NCI-H2107 treated with DMSO at 0.1 percent for 48 hours (cell line): Measurements from ENCODE around the gene PSIP1.
"Not testable (repeated sequence)": the region's sequence is repeated elsewhere in the genome, so short reads cannot be mapped to it uniquely, and the experiment has no call there.

Source experiments
- DNase-seq: peaks from one replicate; lab custom pipeline; 2025; ENCODE audit not compliant: unreplicated experiment; lab: John Stamatoyannopoulos, UW

The PSIP1 gene

DNA sequence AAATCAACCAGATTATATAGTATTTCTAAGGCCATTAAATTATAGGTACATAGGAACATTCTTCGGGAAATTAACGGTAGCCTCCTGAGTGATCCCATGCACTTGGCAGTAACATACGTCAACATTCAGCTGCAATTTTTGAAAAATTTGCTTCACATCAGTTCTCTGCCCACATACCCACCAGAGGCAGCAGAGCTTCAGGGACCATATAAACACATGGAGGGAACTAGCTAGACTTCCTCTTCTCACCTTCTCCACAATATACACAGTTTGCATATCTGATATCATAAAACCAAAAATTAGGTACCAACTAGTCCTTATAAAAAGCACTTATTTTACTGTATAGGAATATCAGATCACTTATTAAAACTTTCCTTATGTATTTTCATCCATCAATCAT, 4.8 kb downstream of the PSIP1 start:
- no peak for DNase-seq

GRCh38 chr9:15501803-15502202, 9.0 kb downstream of the PSIP1 start:
- no peak for DNase-seq

- no peak for DNase-seq
Measured at GRCh38 chr9:15501179-15501578, 9.6 kb downstream of the PSIP1 start.

DNA sequence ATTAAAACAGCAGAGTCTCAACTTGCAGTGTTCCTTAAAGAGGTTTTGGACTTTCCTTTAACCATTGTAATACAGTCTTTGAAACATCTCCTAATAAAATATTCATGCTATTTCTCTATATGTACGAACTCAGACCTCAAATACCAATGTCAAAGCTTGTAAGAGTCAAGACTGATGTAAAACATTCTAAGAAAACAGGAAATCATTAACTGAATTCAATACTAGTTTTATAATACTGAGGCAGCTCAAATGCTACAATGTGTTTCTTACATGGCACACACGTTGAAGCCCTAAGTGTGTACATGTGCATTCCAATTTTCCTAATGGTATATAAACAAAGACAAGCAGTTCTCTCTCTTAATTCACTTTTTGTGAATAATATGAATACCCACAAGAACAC, 11.6 kb downstream of the PSIP1 start:
- DNase-seq = no peak

DNA sequence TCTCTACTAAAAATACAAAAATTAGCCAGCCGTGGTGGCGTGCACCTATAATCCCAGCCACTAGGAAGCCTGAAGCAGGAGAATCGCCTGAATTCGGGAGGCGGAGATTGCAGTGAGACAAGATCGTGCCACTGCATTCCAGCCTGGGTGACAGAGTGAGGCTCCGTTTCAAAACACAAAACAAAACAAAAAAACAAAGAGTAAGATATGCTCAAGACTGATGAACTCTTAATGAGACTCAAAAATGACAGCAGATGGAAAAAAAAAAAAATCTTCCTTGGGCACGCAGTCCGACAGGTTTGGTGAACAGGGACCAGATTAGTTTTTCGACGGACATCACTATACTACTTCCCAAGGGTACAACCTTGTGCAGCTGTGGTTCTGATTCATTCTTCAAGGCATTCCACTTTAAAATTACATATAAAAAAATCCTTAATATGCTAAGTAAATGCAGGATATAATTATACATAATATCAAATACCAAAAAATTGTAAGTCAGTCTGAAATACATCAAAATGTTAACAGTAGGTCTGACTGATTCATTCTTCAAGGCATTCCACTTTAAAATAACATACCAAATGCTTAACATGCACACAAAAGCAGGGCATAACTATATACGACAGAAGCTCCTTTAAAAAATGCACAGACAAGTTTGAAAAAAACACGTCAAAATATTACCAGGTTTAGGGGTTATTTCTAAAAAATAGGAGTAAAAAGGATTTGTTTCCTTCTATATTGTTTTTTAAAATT, 12.3 kb downstream of the PSIP1 start:
- DNase-seq = no peak

GRCh38 chr9:15492485-15493150, 18.2 kb downstream of the PSIP1 start:
- no peak for DNase-seq

DNA sequence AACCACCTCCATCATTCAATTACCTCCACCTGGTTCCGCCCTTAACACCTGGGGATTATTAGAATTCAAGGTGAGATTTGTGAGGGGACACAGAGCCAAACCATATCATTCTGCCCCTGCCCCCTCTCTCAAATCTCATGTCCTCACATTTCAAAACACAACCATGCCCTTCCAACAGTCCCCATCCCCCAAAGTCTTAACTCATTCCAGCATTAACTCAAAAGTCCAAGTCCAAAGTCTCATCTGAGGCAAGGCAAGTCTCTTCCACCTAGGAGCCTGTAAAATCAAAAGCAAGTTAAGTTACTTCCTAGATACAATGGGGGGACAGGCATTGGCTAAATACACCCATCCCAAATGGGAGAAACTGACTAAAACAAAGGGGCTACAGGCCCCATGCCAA, 18.8 kb downstream of the PSIP1 start:
- no peak for DNase-seq

GRCh38 chr9:15485836-15486666, 24.7 kb downstream of the PSIP1 start:
- no peak for DNase-seq

DNA sequence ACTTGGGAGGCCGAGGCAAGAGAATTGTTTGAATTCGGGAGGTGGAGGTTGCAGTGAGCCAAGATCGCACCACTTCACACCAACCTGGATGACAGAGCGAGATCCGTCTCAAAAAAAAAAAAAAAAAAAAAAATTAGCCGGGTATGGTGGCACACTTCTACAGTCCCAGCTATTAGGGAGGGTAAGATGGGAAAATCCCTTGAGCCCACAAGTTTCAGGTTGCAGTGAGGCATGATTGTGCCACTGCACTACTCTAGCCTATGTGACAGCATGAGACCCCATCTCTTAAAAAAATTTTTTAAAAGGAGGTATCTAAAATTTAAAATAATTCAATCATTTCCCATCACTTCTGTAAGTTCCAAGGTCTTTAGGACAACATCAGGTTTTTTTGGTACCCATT, 26.0 kb downstream of the PSIP1 start:
- no peak for DNase-seq

GRCh38 chr9:15482146-15482545, 28.6 kb downstream of the PSIP1 start:
- DNase-seq = no peak

DNA sequence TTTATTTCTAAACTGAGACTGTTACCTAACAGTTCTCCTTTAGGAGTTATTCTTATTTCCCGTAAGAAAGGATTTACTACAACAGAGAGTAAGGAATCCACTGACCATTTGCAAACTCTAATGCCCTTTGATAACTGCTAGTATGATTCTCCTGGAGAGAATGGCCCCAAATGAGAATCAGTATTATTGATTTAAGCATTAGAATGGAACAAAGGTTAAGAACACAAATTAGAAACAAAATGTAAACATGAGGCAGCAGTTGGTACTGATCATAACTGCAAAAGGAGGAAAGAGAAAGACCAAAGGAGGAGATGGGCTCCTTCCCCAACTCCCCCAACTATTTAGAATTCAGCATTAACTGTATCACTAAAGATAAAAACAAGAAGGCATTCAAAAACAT, 30.7 kb downstream of the PSIP1 start:
- no peak for DNase-seq

DNA sequence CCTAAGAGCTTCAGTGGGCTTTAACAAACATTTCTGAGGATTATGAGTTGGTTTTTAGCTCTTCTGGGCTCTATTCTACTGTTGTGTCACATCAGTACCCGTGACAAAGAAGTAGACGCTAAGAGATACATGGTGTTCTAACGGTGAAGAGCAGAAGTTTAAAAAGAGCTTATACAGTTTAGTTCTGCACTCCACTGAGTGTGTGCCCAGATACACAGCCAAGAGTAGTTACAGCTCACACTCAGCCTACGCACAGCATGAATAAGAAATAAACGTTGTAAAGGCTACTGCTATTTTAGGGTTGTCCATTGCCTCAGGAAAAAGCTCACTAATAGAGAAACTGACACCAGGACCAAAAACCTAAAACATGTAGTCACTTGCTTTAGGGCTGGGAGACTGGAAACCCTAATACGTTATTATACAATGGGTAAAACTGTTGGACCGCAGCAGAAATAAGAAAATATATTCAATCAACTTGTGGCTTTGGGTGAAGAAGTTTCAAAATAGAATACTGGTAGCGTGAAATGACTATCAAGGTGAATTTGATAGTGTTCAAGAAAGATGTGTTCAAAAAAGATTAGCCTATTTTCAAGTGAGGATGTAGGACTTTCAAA, 34.7 kb downstream of the PSIP1 start:
- no peak for DNase-seq

- no peak for DNase-seq
Measured at GRCh38 chr9:15469862-15470261, 40.9 kb downstream of the PSIP1 start.

DNA sequence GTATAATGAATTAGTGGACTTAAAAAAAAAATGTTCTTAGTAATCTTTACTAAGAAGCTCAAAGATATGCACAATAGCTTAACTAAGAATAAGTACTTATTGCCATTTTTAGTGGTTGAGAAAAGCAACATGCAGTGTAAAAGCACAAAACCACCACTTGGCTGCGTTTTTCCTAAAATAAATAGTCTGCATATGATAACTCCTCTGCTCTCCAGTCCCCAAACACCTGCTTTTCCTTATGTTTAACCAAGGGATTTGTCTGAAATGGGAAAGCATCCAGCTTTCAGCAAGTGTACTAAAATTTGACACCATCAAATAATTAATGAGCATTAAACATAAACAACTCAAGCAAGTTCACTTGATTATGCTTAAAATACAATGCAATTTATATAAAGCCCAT, 41.4 kb downstream of the PSIP1 start:
- DNase-seq = peak; percentile 29

DNA sequence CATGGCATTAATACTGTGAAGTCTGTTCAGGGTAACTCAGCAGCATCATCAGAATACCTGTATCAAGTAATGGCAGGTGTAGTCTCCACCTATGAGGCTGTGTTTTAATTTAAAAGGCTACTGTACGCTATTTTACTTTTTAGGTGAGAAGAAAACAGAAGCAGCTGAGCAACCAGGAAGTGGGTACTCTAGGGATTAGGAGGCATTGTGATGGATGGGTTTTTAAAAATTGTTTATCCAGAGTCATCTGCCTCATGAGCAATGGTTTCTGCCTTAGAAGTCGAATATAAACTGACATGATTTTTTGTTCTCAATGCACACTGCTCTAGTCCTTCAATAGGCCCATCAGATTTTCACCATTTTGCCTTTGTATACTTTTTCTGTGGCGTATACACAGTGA, 42.6 kb downstream of the PSIP1 start:
- peak; percentile 32 for DNase-seq

DNA sequence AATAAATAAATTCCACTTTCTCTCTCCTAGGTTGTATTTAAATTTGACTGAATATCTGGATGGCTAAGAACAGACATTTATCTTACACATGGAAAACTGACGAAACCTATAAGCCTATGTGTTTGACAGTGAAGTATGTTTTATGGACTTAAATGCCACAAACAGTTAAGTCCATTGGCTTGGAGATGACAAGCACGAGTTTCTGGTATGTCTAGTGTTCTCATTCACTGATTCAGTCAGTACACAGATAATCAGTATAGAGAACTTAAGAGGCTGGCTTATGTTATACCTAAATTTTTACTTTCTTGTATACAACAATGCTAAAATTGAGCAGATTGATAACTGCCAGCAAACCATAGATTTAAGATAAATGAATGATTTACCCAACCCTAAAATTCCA, 49.2 kb downstream of the PSIP1 start:
- no peak for DNase-seq

DNA sequence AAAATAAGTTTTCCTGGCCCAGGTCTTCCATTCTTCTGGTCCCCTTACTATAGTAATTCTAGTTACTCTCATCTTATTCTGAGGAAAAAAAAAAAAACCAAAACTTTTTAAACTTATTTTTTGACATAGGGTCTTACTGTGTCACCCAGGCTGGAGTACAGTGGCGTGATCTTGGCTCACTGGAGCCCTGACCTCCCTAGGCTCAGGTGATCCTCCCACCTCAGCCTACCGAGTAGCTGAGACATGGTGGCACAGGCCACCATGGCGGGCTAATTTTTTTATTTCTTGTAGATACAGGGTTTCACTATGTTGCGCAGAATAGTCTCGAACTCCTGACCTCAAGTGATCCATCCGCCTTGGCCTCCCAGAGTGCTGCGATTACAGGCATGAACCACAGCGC, 49.7 kb downstream of the PSIP1 start:
- DNase-seq = no peak

DNA sequence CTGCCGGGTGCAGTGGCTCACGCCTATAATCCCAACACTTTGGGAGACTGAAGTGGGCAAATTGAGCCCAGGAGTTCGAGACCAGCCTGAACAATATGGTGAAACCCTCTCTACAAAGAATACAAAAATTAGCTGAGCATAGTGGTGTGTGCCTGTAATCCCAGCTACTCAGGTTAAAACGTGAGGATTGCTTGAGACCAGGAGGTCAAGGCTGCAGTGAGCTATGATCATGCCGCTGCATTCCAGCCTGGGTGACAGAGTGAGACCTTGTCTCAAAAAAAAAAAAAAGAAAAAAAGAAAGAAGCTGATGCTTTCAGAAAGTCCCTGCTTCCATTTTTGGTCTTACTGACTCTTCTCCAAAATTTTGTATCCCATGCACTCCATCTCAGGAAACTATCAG, 56.8 kb downstream of the PSIP1 start:
- no peak for DNase-seq

GRCh38 chr9:15444141-15444540, 66.6 kb downstream of the PSIP1 start:
- no peak for DNase-seq

GRCh38 chr9:15442264-15442663, 68.5 kb downstream of the PSIP1 start:
- DNase-seq = not testable (repeated sequence)

DNA sequence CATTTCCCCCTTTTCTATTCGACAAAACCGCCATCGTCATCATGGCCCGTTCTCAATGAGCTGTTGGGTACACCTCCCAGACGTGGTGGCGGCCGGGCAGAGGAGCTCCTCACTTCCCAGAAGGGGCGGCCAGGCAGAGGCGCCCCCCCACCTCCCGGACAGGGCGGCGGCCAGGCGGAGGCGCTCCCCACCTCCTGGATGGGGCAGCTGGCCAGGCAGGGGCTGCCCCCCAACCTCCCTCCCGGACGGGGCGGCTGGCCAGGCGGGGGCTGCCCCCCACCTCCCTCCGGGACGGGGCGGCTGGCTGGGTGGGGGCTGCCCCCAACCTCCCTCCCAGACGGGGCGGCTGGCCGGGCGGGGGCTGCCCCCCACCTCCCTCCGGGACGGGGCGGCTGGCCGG, 68.9 kb downstream of the PSIP1 start:
- DNase-seq = not testable (repeated sequence)

DNA sequence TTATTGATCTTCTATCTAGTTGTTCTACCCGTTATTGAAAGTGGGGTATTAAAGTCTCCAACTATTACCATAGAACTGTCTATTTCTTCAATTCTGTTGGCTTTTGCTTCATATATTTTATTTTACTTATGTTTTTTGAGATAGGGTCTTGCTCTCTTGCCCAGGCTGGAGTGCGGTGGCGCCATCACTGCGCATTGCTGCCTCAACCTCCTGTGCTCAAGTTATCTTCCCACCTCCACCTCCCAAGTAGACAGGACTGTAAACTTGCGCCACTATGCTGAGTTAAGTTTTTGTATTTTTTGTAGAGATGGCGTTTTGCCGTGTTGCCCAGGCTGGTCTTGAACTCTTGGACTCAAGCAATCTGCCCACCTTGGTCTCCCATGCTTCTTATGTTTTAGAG, 71.9 kb downstream of the PSIP1 start:
- no peak for DNase-seq
